ENCODE measurements around the gene RABL2B.

The RABL2B gene

GRCh38 chr22:50723991-50724390, 59.4 kb downstream of the RABL2B start:
- ATAC-seq = no peak
- no peak for TF ChIP-seq ESRRG (CRISPR knock-in tag; IDR thresholded peaks at IDR 0.05)
- no peak for TF ChIP-seq ZFP30 (CRISPR knock-in tag; IDR thresholded peaks at IDR 0.05)
- TF ChIP-seq POU6F1 (CRISPR knock-in tag; IDR thresholded peaks at IDR 0.05; ENCODE audit: borderline replicate concordance, low read depth) = no peak
- no peak for TF ChIP-seq ARNTL (CRISPR knock-in tag; IDR thresholded peaks at IDR 0.05; ENCODE audit: borderline replicate concordance, low read depth)
- no peak for TF ChIP-seq TOX (CRISPR knock-in tag; IDR thresholded peaks at IDR 0.05; ENCODE audit: borderline replicate concordance)
- TF ChIP-seq ZNF565 (CRISPR knock-in tag; conservative IDR thresholded peaks at IDR 0.05; ENCODE audit: low read depth) = no peak
- no peak for TF ChIP-seq PATZ1 (CRISPR knock-in tag; IDR thresholded peaks at IDR 0.05; ENCODE audit: borderline replicate concordance)
- TF ChIP-seq ZNF8 (CRISPR knock-in tag; IDR thresholded peaks at IDR 0.05) = no peak
- no peak for TF ChIP-seq TCF4 (CRISPR knock-in tag; IDR thresholded peaks at IDR 0.05; ENCODE audit: borderline replicate concordance)
- no peak for TF ChIP-seq ZC3H10 (CRISPR knock-in tag; IDR thresholded peaks at IDR 0.05)

GRCh38 chr22:50722716-50723428, 60.6 kb downstream of the RABL2B start:
- TF ChIP-seq ESRRG (CRISPR knock-in tag; IDR thresholded peaks at IDR 0.05) = no peak
- TF ChIP-seq ZFP3 (CRISPR knock-in tag; IDR thresholded peaks at IDR 0.05) = no peak
- no peak for TF ChIP-seq BACH2 (CRISPR knock-in tag; IDR thresholded peaks at IDR 0.05; ENCODE audit: borderline replicate concordance)
- no peak for TF ChIP-seq ZFP30 (CRISPR knock-in tag; IDR thresholded peaks at IDR 0.05)
- TF ChIP-seq CREB5 (CRISPR knock-in tag; IDR thresholded peaks at IDR 0.05; ENCODE audit: low read depth) = no peak
- TF ChIP-seq ZNF565 (CRISPR knock-in tag; conservative IDR thresholded peaks at IDR 0.05; ENCODE audit: low read depth) = no peak
- no peak for TF ChIP-seq ARNTL (CRISPR knock-in tag; IDR thresholded peaks at IDR 0.05; ENCODE audit: borderline replicate concordance, low read depth)
- TF ChIP-seq CSDC2 (CRISPR knock-in tag; IDR thresholded peaks at IDR 0.05) = no peak
- no peak for TF ChIP-seq TCF4 (CRISPR knock-in tag; IDR thresholded peaks at IDR 0.05; ENCODE audit: borderline replicate concordance)
- no peak for TF ChIP-seq ZNF8 (CRISPR knock-in tag; IDR thresholded peaks at IDR 0.05)
- no peak for TF ChIP-seq OSR1 (CRISPR knock-in tag; IDR thresholded peaks at IDR 0.05)
- no peak for TF ChIP-seq PATZ1 (CRISPR knock-in tag; IDR thresholded peaks at IDR 0.05; ENCODE audit: borderline replicate concordance)
- TF ChIP-seq TOX (CRISPR knock-in tag; IDR thresholded peaks at IDR 0.05; ENCODE audit: borderline replicate concordance) = no peak
- TF ChIP-seq POU6F1 (CRISPR knock-in tag; IDR thresholded peaks at IDR 0.05; ENCODE audit: borderline replicate concordance, low read depth) = no peak
- no peak for TF ChIP-seq ISL1 (CRISPR knock-in tag; IDR thresholded peaks at IDR 0.05)
- no peak for TF ChIP-seq SNAI2 (CRISPR knock-in tag; IDR thresholded peaks at IDR 0.05)
- no peak for TF ChIP-seq PPARA (CRISPR knock-in tag; IDR thresholded peaks at IDR 0.05; ENCODE audit: borderline replicate concordance)
- TF ChIP-seq CSRNP3 (CRISPR knock-in tag; IDR thresholded peaks at IDR 0.05) = no peak
- no peak for TF ChIP-seq RARB (CRISPR knock-in tag; IDR thresholded peaks at IDR 0.05)
- no peak for ATAC-seq

Data from SK-N-SH treated with all-trans-retinoic acid at 6 μM for 48 hours (cell line).